Natural killer cell (primary cell): Measurements from ENCODE around the gene ZBTB21. TPM values are rescaled to one million over a fixed set of nuclear protein-coding genes. Genes with fewer than 3 reads are reported as not detected.

ENCODE experiments used
- ATAC-seq, 3 donors: fragments of 150-1000 bp in 2 of 3; fragments of 200-7000 bp in 1 of 3; cut with Tn5 transposase; 1 replicate in 1 of 3; 2 replicates in 2 of 3; pipeline ENCODE4 v1.10.0; 2021; ENCODE audit warnings: mild to moderate bottlenecking in 2 of 3, moderate library complexity in 2 of 3
- DNase-seq, 2 donors: peaks; one replicate each; pipeline versions ENCODE4 v3.0.0 to v3.0.0-alpha.2; 2013 to 2021; ENCODE audit warnings: mixed read lengths in 1 of 2
- H3K27ac ChIP-seq: one replicate; pipeline ENCODE4 v1.5.1; 2013; ENCODE audit warnings: mild to moderate bottlenecking, low read length
- H3K27me3 ChIP-seq: one replicate; pipeline ENCODE4 v1.6.1; 2013; ENCODE audit warnings: low read length; ENCODE audit not compliant: control insufficient read depth, insufficient read depth
- H3K36me3 ChIP-seq: one replicate; pipeline ENCODE4 v1.6.1; 2013; ENCODE audit warnings: low read length; ENCODE audit not compliant: control insufficient read depth, insufficient read depth
- H3K4me1 ChIP-seq: one replicate; pipeline ENCODE4 v1.6.1; 2013; ENCODE audit warnings: low read length; ENCODE audit not compliant: control insufficient read depth, insufficient read depth
- H3K4me3 ChIP-seq: one replicate; pipeline ENCODE4 v1.5.1; 2013; ENCODE audit warnings: low read length
- H3K9me3 ChIP-seq: one replicate; pipeline ENCODE4 v1.6.1; 2013; ENCODE audit warnings: low read length; ENCODE audit not compliant: control insufficient read depth, insufficient read depth
- H3K27ac Mint-ChIP-seq, 2 donors: one replicate each; pipeline ENCODE4 v1.8.0; 2022; ENCODE audit warnings: mild to moderate bottlenecking in 2 of 2, mixed read lengths in 2 of 2, moderate library complexity in 1 of 2
- H3K27me3 Mint-ChIP-seq, 2 donors: one replicate each; pipeline ENCODE4 v1.8.0; 2022; ENCODE audit warnings: low read depth in 2 of 2, mixed read lengths in 2 of 2
- H3K36me3 Mint-ChIP-seq: one replicate; pipeline ENCODE4 v1.8.0; 2022; ENCODE audit warnings: mixed read lengths
- H3K4me1 Mint-ChIP-seq, 2 donors: one replicate each; pipeline ENCODE4 v1.8.0; 2022; ENCODE audit warnings: mixed read lengths in 2 of 2
- H3K4me3 Mint-ChIP-seq: one replicate; pipeline ENCODE4 v1.8.0; 2022; ENCODE audit warnings: mild to moderate bottlenecking, moderate library complexity, mixed read lengths
- H3K9me3 Mint-ChIP-seq, 2 donors: one replicate each; pipeline ENCODE4 v1.8.0; 2022; ENCODE audit warnings: mixed read lengths in 2 of 2
- CTCF ChIP-seq: fragments of 200-600 bp; IDR thresholded peaks from one replicate; pipeline ENCODE4 v1.8.0; 2022; ENCODE audit warnings: antibody characterized with exemption
- WGBS: methylation state at CpG from one replicate; pipeline ENCODE4 v1.1.7; 2013; ENCODE audit warnings: missing lambda C conversion rate; ENCODE audit not compliant: insufficient coverage; 5-methylcytosine and 5-hydroxymethylcytosine counted together
- intact Hi-C: fragments of 100-400 bp; cut with micrococcal nuclease; formaldehyde crosslinking; loops from one replicate; pipeline ENCODE4 v1.14.2; 2022
- total RNA-seq, 4 donors: library from RNA; stranded (reverse); fragments of 120-200 nt in 1 of 4; gene quantifications; one replicate each; pipeline versions ENCODE4 v1.2.3 to v1.2.4, GENCODE V29; 2013 to 2022

ZBTB21 gene
- total RNA-seq, 3 donors from 2014 or later (not counting 1 experiment from before 2014, with no cell fraction given): 78.2 to 113 (median 100) TPM

GRCh38 chr21:42026082-42026435 is 15.9 kb upstream of the ZBTB21 start:
- Histone ChIP-seq H3K27ac (no peak overlapping the region), H3K27me3 (no peaks in the 10 kb centered on the region), H3K4me1 (no peaks in the 10 kb centered on the region), H3K9me3 (no peaks in the 10 kb centered on the region), H3K4me3 (no peak overlapping the region), H3K36me3 (no peaks in the 10 kb centered on the region)
- Mint-ChIP-seq H3K27ac (no peak overlapping the region), H3K4me3 (no peak overlapping the region), H3K4me1 (peaks cover 0 to 6% of the 10 kb centered on the region in 2 donors), H3K27me3 (peaks cover 17 to 22% of the 10 kb centered on the region in 2 donors), H3K9me3 (no peaks in the 10 kb centered on the region), H3K36me3 (no peaks in the 10 kb centered on the region)
- no peak for ATAC-seq
- intact Hi-C loops: no loop called here
- no peak for DNase-seq
- 96% methylated on average over 9 of the region's 9 CpGs for WGBS
- no peak for TF ChIP-seq CTCF

- Histone ChIP-seq H3K27ac (no peak overlapping the region), H3K36me3 (no peaks in the 10 kb centered on the region), H3K27me3 (no peaks in the 10 kb centered on the region), H3K9me3 (no peaks in the 10 kb centered on the region), H3K4me1 (no peaks in the 10 kb centered on the region), H3K4me3 (no peak overlapping the region)
- peaks cover 0 to 6% of the 10 kb centered on the region in 2 donors for H3K4me1 Mint-ChIP-seq
- 91% methylated on average over 11 of the region's 12 CpGs for WGBS
- no peaks in the 10 kb centered on the region for H3K36me3 Mint-ChIP-seq
- no peak overlapping the region for H3K4me3 Mint-ChIP-seq
- no peak for DNase-seq
- no peak for ATAC-seq
- no peak for TF ChIP-seq CTCF
- H3K9me3 Mint-ChIP-seq: no peaks in the 10 kb centered on the region
- intact Hi-C loops: no loop called here
- peaks cover 17 to 25% of the 10 kb centered on the region in 2 donors for H3K27me3 Mint-ChIP-seq
- no peak overlapping the region for H3K27ac Mint-ChIP-seq
These were observed 15.4 kb upstream of the ZBTB21 start for GRCh38 chr21:42025376-42026081.

GRCh38 chr21:42022906-42023305 is 12.7 kb upstream of the ZBTB21 start:
- DNase-seq (no peak), ATAC-seq (no peak)
- Mint-ChIP-seq H3K36me3 (no peaks in the 10 kb centered on the region), H3K4me3 (no peak overlapping the region), H3K27me3 (peaks cover 23 to 33% of the 10 kb centered on the region in 2 donors), H3K4me1 (peaks cover 0 to 6% of the 10 kb centered on the region in 2 donors), H3K9me3 (no peaks in the 10 kb centered on the region), H3K27ac (no peak overlapping the region)
- Histone ChIP-seq H3K4me3 (no peak overlapping the region), H3K27ac (no peak overlapping the region), H3K27me3 (peaks cover 2% of the 10 kb centered on the region), H3K36me3 (no peaks in the 10 kb centered on the region), H3K9me3 (no peaks in the 10 kb centered on the region), H3K4me1 (no peaks in the 10 kb centered on the region)
- WGBS: 96% methylated on average over 11 of the region's 11 CpGs
- intact Hi-C loops: no loop called here
- no peak for TF ChIP-seq CTCF

GRCh38 chr21:42022091-42022430 is 11.9 kb upstream of the ZBTB21 start:
- H3K4me1 Mint-ChIP-seq: peaks cover 0 to 6% of the 10 kb centered on the region in 2 donors
- ATAC-seq: no peak

More at GRCh38 chr21:42022091-42022430, 11.9 kb upstream of the ZBTB21 start:
- Mint-ChIP-seq H3K27me3 (peaks cover 23 to 33% of the 10 kb centered on the region in 2 donors), H3K4me3 (no peak overlapping the region), H3K9me3 (no peaks in the 10 kb centered on the region), H3K27ac (no peak overlapping the region), H3K36me3 (no peaks in the 10 kb centered on the region)
- Histone ChIP-seq H3K4me1 (no peaks in the 10 kb centered on the region), H3K27ac (no peak overlapping the region), H3K9me3 (no peaks in the 10 kb centered on the region), H3K36me3 (no peaks in the 10 kb centered on the region), H3K4me3 (no peak overlapping the region), H3K27me3 (peaks cover 2% of the 10 kb centered on the region)
- 87% methylated on average over 12 of the region's 12 CpGs for whole genome bisulfite sequencing
- no peak for TF ChIP-seq CTCF
- no peak for DNase-seq
- intact Hi-C loops: no loop called here
